Skeletal muscle tissue (tissue), 4 donors: ENCODE measurements around the gene SINHCAF. TPM values are rescaled to one million over a fixed set of nuclear protein-coding genes. Genes with fewer than 3 reads are reported as not detected.

Source experiments
- H3K27ac ChIP-seq: one replicate; pipeline ENCODE4 v1.7.0; 2013; ENCODE audit warnings: mild to moderate bottlenecking, low read depth, low read length, inconsistent platforms
- H3K27me3 ChIP-seq, 3 donors: one replicate each; pipeline ENCODE4 v1.7.0; 2013; ENCODE audit warnings: low read length in 3 of 3; ENCODE audit not compliant: control insufficient read depth in 3 of 3, insufficient read depth in 3 of 3
- H3K36me3 ChIP-seq, 3 donors: one replicate each; pipeline ENCODE4 v1.7.0; 2013; ENCODE audit warnings: low read length in 3 of 3; ENCODE audit not compliant: control insufficient read depth in 3 of 3, insufficient read depth in 3 of 3
- H3K4me1 ChIP-seq, 3 donors: one replicate each; pipeline ENCODE4 v1.7.0; 2013; ENCODE audit warnings: low read length in 3 of 3, mild to moderate bottlenecking in 3 of 3; ENCODE audit not compliant: control insufficient read depth in 3 of 3, insufficient read depth in 3 of 3
- H3K4me3 ChIP-seq, 3 donors: one replicate each; pipeline ENCODE4 v1.7.0; 2013; ENCODE audit warnings: low read length in 3 of 3
- H3K9ac ChIP-seq, 3 donors: one replicate each; pipeline ENCODE4 v1.7.0; 2013; ENCODE audit warnings: low read length in 3 of 3, mild to moderate bottlenecking in 3 of 3, moderate library complexity in 2 of 3, low read depth in 1 of 3
- H3K9me3 ChIP-seq, 3 donors: one replicate each; pipeline ENCODE4 v1.7.0; 2013; ENCODE audit warnings: low read length in 3 of 3; ENCODE audit not compliant: control insufficient read depth in 3 of 3
- total RNA-seq: library from RNA; depleted of rRNA; stranded (reverse); fragments of >200 nt; gene quantifications from one replicate; pipeline ENCODE4 v1.2.3, GENCODE V29; 2014
- donor health status: Osteomylitis.

Gene SINHCAF
- total RNA-seq, 1 donor from 2014 or later, result 17.7 TPM

GRCh38 chr12:31337952-31338351 is 12.0 kb upstream of the SINHCAF start:
- Histone ChIP-seq H3K36me3 (no peaks in the 10 kb centered on the region), H3K9me3 (no peaks in the 10 kb centered on the region), H3K4me1 (no peaks in the 10 kb centered on the region), H3K4me3 (no peak overlapping the region), H3K9ac (no peak overlapping the region), H3K27me3 (no peaks in the 10 kb centered on the region), H3K27ac (no peak overlapping the region)

- Histone ChIP-seq H3K4me3 (no peak overlapping the region), H3K9me3 (no peaks in the 10 kb centered on the region), H3K27me3 (no peaks in the 10 kb centered on the region), H3K4me1 (no peaks in the 10 kb centered on the region), H3K9ac (no peak overlapping the region), H3K36me3 (no peaks in the 10 kb centered on the region), H3K27ac (no peak overlapping the region)
Observed at GRCh38 chr12:31331242-31331641, 5.3 kb upstream of the SINHCAF start.

- H3K9ac ChIP-seq, result peak overlapping the region; percentile 69 to 82 (median 81)
- peak overlapping the region; percentile 77 to 91 (median 86) for H3K4me3 ChIP-seq
- peaks cover 12 to 21% (median 14%) of the 10 kb centered on the region in 3 donors for H3K4me1 ChIP-seq
Observed at GRCh38 chr12:31326736-31327659, 1.0 kb upstream of the SINHCAF start.

GRCh38 chr12:31325524-31325875 is 450 bp downstream of the SINHCAF start:
- H3K9me3 ChIP-seq, result no peaks in the 10 kb centered on the region
- no peaks in the 10 kb centered on the region for H3K36me3 ChIP-seq
- peaks cover 0 to 22% (median 16%) of the 10 kb centered on the region in 3 donors for H3K27me3 ChIP-seq
- H3K9ac ChIP-seq, result peak overlapping the region; percentile 81 to 84 (median 81)
- peak overlapping the region; percentile 86 to 91 (median 91) for H3K4me3 ChIP-seq
- peaks cover 12 to 21% (median 14%) of the 10 kb centered on the region in 3 donors for H3K4me1 ChIP-seq
- H3K27ac ChIP-seq, result peak overlapping the region; percentile 66

More at GRCh38 chr12:31326736-31327659, 1.0 kb upstream of the SINHCAF start:
- Histone ChIP-seq H3K27ac (peak overlapping the region; percentile 73), H3K9me3 (no peaks in the 10 kb centered on the region), H3K36me3 (no peaks in the 10 kb centered on the region), H3K27me3 (peaks cover 0 to 12% (median 11%) of the 10 kb centered on the region in 3 donors)

- peak overlapping the region; percentile 66 for H3K27ac ChIP-seq
- no peaks in the 10 kb centered on the region for H3K36me3 ChIP-seq
- peaks cover 0 to 24% (median 16%) of the 10 kb centered on the region in 3 donors for H3K27me3 ChIP-seq
Observed at GRCh38 chr12:31324845-31325523, 966 bp downstream of the SINHCAF start.

GRCh38 chr12:31324116-31324844 is 1.7 kb downstream of the SINHCAF start:
- H3K9ac ChIP-seq, result peak overlapping the region; percentile 81 to 84 (median 83)
- H3K4me1 ChIP-seq, result peaks cover 12 to 21% (median 14%) of the 10 kb centered on the region in 3 donors
- H3K36me3 ChIP-seq, result no peaks in the 10 kb centered on the region
- H3K9me3 ChIP-seq, result no peaks in the 10 kb centered on the region
- H3K27me3 ChIP-seq, result peaks cover 0 to 31% (median 16%) of the 10 kb centered on the region in 3 donors
- peak overlapping the region; percentile 66 for H3K27ac ChIP-seq
- peak overlapping the region; percentile 86 to 91 (median 91) for H3K4me3 ChIP-seq

More at GRCh38 chr12:31324845-31325523, 966 bp downstream of the SINHCAF start:
- Histone ChIP-seq H3K9me3 (no peaks in the 10 kb centered on the region), H3K4me3 (peak overlapping the region; percentile 86 to 91 (median 91)), H3K4me1 (peaks cover 12 to 21% (median 14%) of the 10 kb centered on the region in 3 donors), H3K9ac (peak overlapping the region; percentile 81 to 84 (median 81))

GRCh38 chr12:31323391-31324115 is 2.4 kb downstream of the SINHCAF start:
- H3K4me1 ChIP-seq, result peaks cover 12 to 21% (median 14%) of the 10 kb centered on the region in 3 donors
- peak overlapping the region; percentile 66 for H3K27ac ChIP-seq

GRCh38 chr12:31322801-31323207 is 3.1 kb downstream of the SINHCAF start:
- Histone ChIP-seq H3K4me1 (peaks cover 14 to 21% (median 17%) of the 10 kb centered on the region in 3 donors), H3K27ac (no peak overlapping the region), H3K36me3 (no peaks in the 10 kb centered on the region), H3K27me3 (peaks cover 0 to 38% (median 16%) of the 10 kb centered on the region in 3 donors), H3K9me3 (no peaks in the 10 kb centered on the region), H3K4me3 (no peak overlapping the region), H3K9ac (no peak overlapping the region)

More at GRCh38 chr12:31323391-31324115, 2.4 kb downstream of the SINHCAF start:
- Histone ChIP-seq H3K36me3 (no peaks in the 10 kb centered on the region), H3K9ac (peak overlapping the region; percentile 81 to 84 (median 83)), H3K27me3 (peaks cover 0 to 38% (median 16%) of the 10 kb centered on the region in 3 donors), H3K4me3 (peak overlapping the region; percentile 86 to 91 (median 91)), H3K9me3 (no peaks in the 10 kb centered on the region)

- Histone ChIP-seq H3K27me3 (peaks cover 0 to 38% (median 16%) of the 10 kb centered on the region in 3 donors), H3K9me3 (no peaks in the 10 kb centered on the region), H3K9ac (no peak overlapping the region), H3K4me3 (no peak overlapping the region), H3K36me3 (no peaks in the 10 kb centered on the region), H3K4me1 (peaks cover 14 to 21% (median 17%) of the 10 kb centered on the region in 3 donors), H3K27ac (no peak overlapping the region)
Observed at GRCh38 chr12:31321897-31322228, 4.1 kb downstream of the SINHCAF start.
